ENCODE measurements around the gene MYL9. TPM values are rescaled to one million over a fixed set of nuclear protein-coding genes. Genes with fewer than 3 reads are reported as not detected.

Gene MYL9
- total RNA-seq, 4 donors from 2014 or later, result 56.8 to 175 (median 111) TPM

DNA sequence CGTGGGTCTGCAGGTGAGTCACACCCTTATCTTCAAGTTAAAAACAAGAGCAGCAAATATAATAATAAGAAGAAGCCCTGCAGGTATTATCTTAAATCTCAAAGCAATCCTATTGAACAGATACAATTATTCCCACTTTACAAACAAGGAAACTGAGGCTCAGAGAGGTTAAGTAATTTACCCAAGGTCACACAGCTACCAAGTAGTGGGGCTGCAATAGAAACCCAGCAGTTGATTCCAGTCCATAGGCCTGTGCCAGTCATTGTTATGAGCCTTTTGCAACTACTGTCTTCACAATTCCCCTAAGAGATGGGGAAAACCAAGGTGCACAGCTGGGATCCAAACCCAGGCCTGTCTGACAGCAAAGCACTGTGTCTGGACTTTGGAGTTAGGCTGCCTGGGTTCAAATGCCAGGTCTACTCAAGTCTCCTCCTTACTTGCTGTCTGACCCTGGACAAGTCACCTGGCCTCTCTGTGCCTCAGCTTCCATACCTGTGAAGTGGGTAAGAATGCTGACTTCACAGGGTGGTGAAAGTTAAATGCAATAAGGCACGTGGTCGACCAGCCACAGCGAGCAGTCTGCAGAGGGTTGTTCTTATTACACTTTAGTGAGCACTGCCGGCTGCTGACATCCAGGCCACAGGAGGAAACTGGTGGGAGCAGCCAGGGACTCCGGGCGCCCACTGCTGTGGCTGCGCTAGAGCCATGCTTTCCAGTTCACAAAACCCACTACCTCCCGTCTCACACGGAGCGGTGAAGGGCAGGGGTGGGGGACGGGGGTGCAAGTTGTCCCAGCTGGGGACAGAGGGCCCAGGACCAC is 6.1 kb downstream of the MYL9 start:
- TF ChIP-seq, protein P1, sequence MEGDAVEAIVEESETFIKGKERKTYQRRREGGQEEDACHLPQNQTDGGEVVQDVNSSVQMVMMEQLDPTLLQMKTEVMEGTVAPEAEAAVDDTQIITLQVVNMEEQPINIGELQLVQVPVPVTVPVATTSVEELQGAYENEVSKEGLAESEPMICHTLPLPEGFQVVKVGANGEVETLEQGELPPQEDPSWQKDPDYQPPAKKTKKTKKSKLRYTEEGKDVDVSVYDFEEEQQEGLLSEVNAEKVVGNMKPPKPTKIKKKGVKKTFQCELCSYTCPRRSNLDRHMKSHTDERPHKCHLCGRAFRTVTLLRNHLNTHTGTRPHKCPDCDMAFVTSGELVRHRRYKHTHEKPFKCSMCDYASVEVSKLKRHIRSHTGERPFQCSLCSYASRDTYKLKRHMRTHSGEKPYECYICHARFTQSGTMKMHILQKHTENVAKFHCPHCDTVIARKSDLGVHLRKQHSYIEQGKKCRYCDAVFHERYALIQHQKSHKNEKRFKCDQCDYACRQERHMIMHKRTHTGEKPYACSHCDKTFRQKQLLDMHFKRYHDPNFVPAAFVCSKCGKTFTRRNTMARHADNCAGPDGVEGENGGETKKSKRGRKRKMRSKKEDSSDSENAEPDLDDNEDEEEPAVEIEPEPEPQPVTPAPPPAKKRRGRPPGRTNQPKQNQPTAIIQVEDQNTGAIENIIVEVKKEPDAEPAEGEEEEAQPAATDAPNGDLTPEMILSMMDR (IDR thresholded peaks at IDR 0.05; ENCODE audit: low read depth), result no peak

- TF ChIP-seq, protein P1 (IDR thresholded peaks at IDR 0.05; ENCODE audit: low read depth), result no peak
Measured at GRCh38 chr20:36548006-36548315, 6.6 kb downstream of the MYL9 start.

- TF ChIP-seq, protein P1 (IDR thresholded peaks at IDR 0.05; ENCODE audit: low read depth), result no peak
Measured at GRCh38 chr20:36548704-36549627, 7.6 kb downstream of the MYL9 start.

DNA sequence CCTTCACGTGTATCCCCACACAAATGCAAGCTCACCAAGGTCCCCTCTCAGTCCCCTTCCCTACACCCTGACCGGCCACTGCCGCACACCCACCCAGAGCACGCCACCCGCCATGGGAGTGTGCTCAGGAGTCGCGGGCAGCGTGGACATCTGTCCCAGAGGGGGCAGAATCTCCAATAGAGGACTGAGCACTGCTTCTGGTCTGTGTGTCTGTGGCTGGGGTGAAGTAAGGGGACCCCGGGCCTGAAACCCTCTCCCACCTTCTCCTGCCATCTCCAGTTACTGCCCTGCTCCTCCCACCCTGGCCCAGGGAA is 8.3 kb downstream of the MYL9 start:
- TF ChIP-seq, protein P1 (IDR thresholded peaks at IDR 0.05; ENCODE audit: low read depth), result no peak

GRCh38 chr20:36549942-36550789 is 8.8 kb downstream of the MYL9 start:
- TF ChIP-seq, protein P1 (IDR thresholded peaks at IDR 0.05; ENCODE audit: low read depth), result no peak

DNA sequence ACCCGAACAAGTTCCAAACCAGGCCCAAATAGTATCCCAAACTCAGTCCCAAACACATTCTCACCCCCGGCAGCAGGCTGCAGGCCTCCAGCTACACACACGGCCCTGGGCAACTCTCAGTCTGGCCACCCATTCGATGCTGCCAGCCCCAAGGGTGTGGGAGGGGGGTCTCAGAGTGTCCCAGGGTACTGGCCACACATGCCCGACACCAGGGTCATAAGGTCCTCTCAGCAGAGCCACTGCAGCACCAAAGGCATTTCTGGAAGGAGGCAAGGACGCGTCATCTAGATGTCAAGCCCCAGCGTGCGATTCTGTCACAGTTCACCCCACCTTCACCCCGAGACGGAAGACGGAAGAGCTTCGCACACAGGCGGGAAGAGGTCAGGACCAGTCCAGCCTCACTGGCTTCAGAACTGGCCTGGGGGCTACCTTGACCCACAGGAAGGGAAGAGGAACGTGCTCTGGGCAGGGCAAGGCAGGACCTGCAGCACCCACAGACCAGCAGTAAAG is 9.5 kb downstream of the MYL9 start:
- TF ChIP-seq, protein P1 (IDR thresholded peaks at IDR 0.05; ENCODE audit: low read depth), result no peak

Data from subcutaneous adipose tissue (tissue), 4 donors.